Heart right ventricle (tissue), 16 donors: ENCODE measurements around the gene KSR2. TPM values are rescaled to one million over a fixed set of nuclear protein-coding genes. Genes with fewer than 3 reads are reported as not detected.

Experiments
- ATAC-seq, 8 donors: fragments of 200-7000 bp; cut with Tn5 transposase; one replicate each; pipeline ENCODE4 v1.9.1; 2020; ENCODE audit warnings: mild to moderate bottlenecking in 8 of 8, moderate library complexity in 8 of 8, moderate number of reproducible peaks in 1 of 8
- DNase-seq, 2 donors: peaks; one replicate each; pipeline ENCODE4 v3.0.0-alpha.2; 2020
- H3K27ac ChIP-seq, 10 donors: fragments of 200-600 bp; sonication (generic) in 2 of 10; one replicate each; pipeline versions ENCODE4 v1.5.0 to v1.8.0; 2020 to 2022; ENCODE audit warnings: mild to moderate bottlenecking in 3 of 10
- H3K27me3 ChIP-seq, 7 donors: fragments of 200-600 bp; one replicate each; pipeline ENCODE4 v1.8.0; 2021 to 2022; ENCODE audit warnings: mild to moderate bottlenecking in 2 of 7
- H3K36me3 ChIP-seq, 9 donors: fragments of 200-600 bp; sonication (generic) in 1 of 9; one replicate each; pipeline versions ENCODE4 v1.5.0 to v1.8.0; 2020 to 2022; ENCODE audit warnings: mild to moderate bottlenecking in 2 of 9
- H3K4me1 ChIP-seq, 9 donors: fragments of 200-600 bp; sonication (generic) in 1 of 9; one replicate each; pipeline versions ENCODE4 v1.5.0 to v1.8.0; 2020 to 2022; ENCODE audit warnings: mild to moderate bottlenecking in 4 of 9
- H3K4me3 ChIP-seq, 10 donors: fragments of 200-600 bp; sonication (generic) in 2 of 10; one replicate each; pipeline versions ENCODE4 v1.5.0 to v1.8.0; 2020 to 2022; ENCODE audit warnings: mild to moderate bottlenecking in 7 of 10, moderate library complexity in 2 of 10
- H3K9me3 ChIP-seq, 11 donors: fragments of 200-600 bp in 10 of 11; sonication (generic) in 2 of 11; one replicate each; pipeline versions ENCODE4 v1.5.0 to v1.8.0; 2013 to 2022; ENCODE audit warnings: mild to moderate bottlenecking in 2 of 11, control low read depth in 1 of 11, moderate library complexity in 1 of 11
- WGBS, 2 donors: extraction: QIAGEN DNeasy Blood & Tissue Kit; methylation state at CpG; one replicate each; pipeline ENCODE4 v1.1.7; 2013; ENCODE audit warnings: inconsistent platforms in 1 of 2; 5-methylcytosine and 5-hydroxymethylcytosine counted together
- intact Hi-C, 10 donors: fragments of 100-400 bp; cut with DNase I; formaldehyde crosslinking; loops; one replicate each; pipeline versions ENCODE4 v1.11.1 to v1.14.2; 2022
- polyA plus RNA-seq, 2 donors: library from polyadenylated mRNA; stranded (reverse); fragments of 200-250 nt; gene quantifications; one replicate each; pipeline ENCODE4 v1.2.3, GENCODE V29; 2013
- total RNA-seq, 10 donors: library from RNA; stranded (reverse); fragmentation: NEBNext Ultra II Directional in 3 of 10; extraction: Animal tissue kit (Norgen Biotek cat#: 25700) in 3 of 10; gene quantifications; one replicate each; pipeline versions ENCODE4 v1.2.1 to v1.2.4, GENCODE V29; 2021 to 2023
- TF ChIP-seq, protein P1 (sequence below), 9 donors: fragments of 200-600 bp; sonication (generic) in 2 of 9; IDR thresholded peaks; one replicate each; pipeline versions ENCODE4 v1.5.0 to v1.8.0; 2021 to 2022; ENCODE audit warnings: antibody characterized with exemption in 9 of 9, mild to moderate bottlenecking in 5 of 9, moderate library complexity in 1 of 9
- donor health status: Arrhythmogenic right ventricular cardiomyopathy.
- donor health status: ischemic (EF 13 %, LVEDD 7.1; RV severe dilation, severe dysfunction).
- donor health status: healthy with polysubstance abuse.
- donor health status: DM: no; HTN: yes; CAD: no.
- donor health status: DM: no; HTN: no; CAD: no.
- donor health status: ischemic (EF 25% LVEDD 6.9; RV normal size, moderate dysfunction).
- donor health status: ischemic (EF 25% LVEDD 5.7; RV mildly dilated, moderate dysfunction).
- donor health status: healthy.
- donor health status: DM: yes; HTN: yes; CAD: no.
- donor health status: Ischemic cardiomyopathy.
- donor health status: ischemic (EF 35%, LVEDD 5.7; RV mildly dilated, moderate dysfunction).
- donor health status: nonischemic (EF 11% LVEDD 7.7; RV severe dilation, severe dysfunction).
- donor health status: DM: yes; HTN: yes; CAD: no.
- donor health status: PGD.
- donor health status: ischemic (EF 29% LVEDD 5.4; RV normal size, mild dysfunction).
- donor health status: nonischemic (EF 23%, LVEDD 6.1; RV moderate dilation, normal function).

Gene KSR2
- total and polyA plus RNA-seq, 12 donors = 0.02 TPM; not detected in 9

DNA sequence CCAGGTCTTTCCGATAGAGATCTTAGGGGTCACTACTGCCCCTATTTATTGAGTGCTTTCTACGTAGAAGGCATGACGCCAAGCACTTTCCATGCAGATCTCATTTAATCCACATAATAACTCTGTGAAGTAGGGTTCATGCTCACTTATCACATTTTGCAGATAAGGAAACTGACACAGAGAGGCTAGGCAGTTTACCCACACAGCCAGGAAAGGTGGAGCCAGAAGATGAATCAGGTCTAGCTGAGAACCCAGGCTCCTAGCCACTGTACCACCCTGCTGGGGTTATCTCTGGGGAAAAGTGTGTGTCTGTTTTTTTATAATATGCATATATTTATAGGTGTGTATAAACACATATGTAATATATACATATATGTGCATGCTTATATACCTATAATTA, 83.6 kb downstream of the KSR2 start:
- ATAC-seq (no peak), DNase-seq (no peak)
- Histone ChIP-seq H3K36me3 (no peaks in the 10 kb centered on the region), H3K27ac (no peak overlapping the region), H3K4me3 (no peak overlapping the region), H3K4me1 (no peaks in the 10 kb centered on the region), H3K9me3 (no peaks in the 10 kb centered on the region), H3K27me3 (peaks cover 0 to 27% (median 4%) of the 10 kb centered on the region in 7 donors)
- 87 to 95% methylated on average over 3 of the region's 3 CpGs for WGBS, 2 donors
- intact Hi-C loops = no loop called here
- TF ChIP-seq, protein P1, sequence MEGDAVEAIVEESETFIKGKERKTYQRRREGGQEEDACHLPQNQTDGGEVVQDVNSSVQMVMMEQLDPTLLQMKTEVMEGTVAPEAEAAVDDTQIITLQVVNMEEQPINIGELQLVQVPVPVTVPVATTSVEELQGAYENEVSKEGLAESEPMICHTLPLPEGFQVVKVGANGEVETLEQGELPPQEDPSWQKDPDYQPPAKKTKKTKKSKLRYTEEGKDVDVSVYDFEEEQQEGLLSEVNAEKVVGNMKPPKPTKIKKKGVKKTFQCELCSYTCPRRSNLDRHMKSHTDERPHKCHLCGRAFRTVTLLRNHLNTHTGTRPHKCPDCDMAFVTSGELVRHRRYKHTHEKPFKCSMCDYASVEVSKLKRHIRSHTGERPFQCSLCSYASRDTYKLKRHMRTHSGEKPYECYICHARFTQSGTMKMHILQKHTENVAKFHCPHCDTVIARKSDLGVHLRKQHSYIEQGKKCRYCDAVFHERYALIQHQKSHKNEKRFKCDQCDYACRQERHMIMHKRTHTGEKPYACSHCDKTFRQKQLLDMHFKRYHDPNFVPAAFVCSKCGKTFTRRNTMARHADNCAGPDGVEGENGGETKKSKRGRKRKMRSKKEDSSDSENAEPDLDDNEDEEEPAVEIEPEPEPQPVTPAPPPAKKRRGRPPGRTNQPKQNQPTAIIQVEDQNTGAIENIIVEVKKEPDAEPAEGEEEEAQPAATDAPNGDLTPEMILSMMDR (IDR thresholded peaks at IDR 0.05) = no peak

DNA sequence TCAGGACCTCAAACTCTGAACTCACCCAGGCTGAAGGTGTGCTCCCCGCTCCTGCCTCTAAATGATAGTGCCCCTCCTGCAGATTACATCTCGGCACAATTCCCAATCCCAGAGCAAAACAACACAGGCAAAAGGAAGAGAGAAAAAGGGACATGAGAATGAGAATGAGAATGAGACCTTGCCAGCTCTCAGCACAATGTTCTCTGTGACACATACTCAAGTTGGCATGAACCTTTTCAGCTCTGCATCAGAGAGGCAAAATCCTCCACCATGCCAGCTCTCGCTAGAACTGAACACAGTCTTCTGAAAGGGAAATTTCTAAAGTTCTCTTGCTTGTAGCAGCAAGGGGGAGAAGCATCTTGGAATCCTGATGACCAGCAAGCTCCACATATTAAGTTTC, 84.6 kb downstream of the KSR2 start:
- Histone ChIP-seq H3K36me3 (no peaks in the 10 kb centered on the region), H3K4me1 (no peaks in the 10 kb centered on the region), H3K27ac (no peak overlapping the region), H3K9me3 (no peaks in the 10 kb centered on the region), H3K4me3 (no peak overlapping the region), H3K27me3 (peaks cover 0 to 34% (median 4%) of the 10 kb centered on the region in 7 donors)
- TF ChIP-seq, protein P1 (IDR thresholded peaks at IDR 0.05) = no peak
- WGBS, 2 donors = 64 to 65% methylated on average over 3 of the region's 3 CpGs
- ATAC-seq (no peak), DNase-seq (no peak)
- intact Hi-C loops = no loop called here

GRCh38 chr12:117882603-117883184, 86.1 kb downstream of the KSR2 start:
- Histone ChIP-seq H3K27me3 (peaks cover 0 to 42% (median 13%) of the 10 kb centered on the region in 7 donors), H3K9me3 (no peaks in the 10 kb centered on the region), H3K4me3 (no peak overlapping the region), H3K36me3 (no peaks in the 10 kb centered on the region), H3K4me1 (no peaks in the 10 kb centered on the region), H3K27ac (no peak overlapping the region)
- DNase-seq (no peak), ATAC-seq (no peak)
- TF ChIP-seq, protein P1 (IDR thresholded peaks at IDR 0.05) = no peak
- intact Hi-C loops = no loop called here

- WGBS, 2 donors = 81 to 97% methylated on average over 1 of the region's 1 CpG
Observed at GRCh38 chr12:117882181-117882580, 86.6 kb downstream of the KSR2 start.

More at GRCh38 chr12:117882181-117882580, 86.6 kb downstream of the KSR2 start:
- DNase-seq (no peak), ATAC-seq (no peak)
- intact Hi-C loops = no loop called here
- H3K27me3 ChIP-seq = peaks cover 0 to 47% (median 14%) of the 10 kb centered on the region in 7 donors
- H3K4me3 ChIP-seq = no peak overlapping the region
- H3K9me3 ChIP-seq = no peaks in the 10 kb centered on the region
- no peaks in the 10 kb centered on the region for H3K36me3 ChIP-seq
- H3K27ac ChIP-seq = no peak overlapping the region
- TF ChIP-seq, protein P1 (IDR thresholded peaks at IDR 0.05) = no peak
- no peaks in the 10 kb centered on the region for H3K4me1 ChIP-seq
